Neural crest cell (in vitro differentiated cells): Measurements from ENCODE around the gene CACNA2D3. TPM values are rescaled to one million over a fixed set of nuclear protein-coding genes. Genes with fewer than 3 reads are reported as not detected.

Experiments used
- DNase-seq: peaks from one replicate; pipeline ENCODE4 v3.0.0; 2021; ENCODE audit warnings: low read depth, mixed read lengths, low spot score
- H3K27ac Mint-ChIP-seq: one replicate; pipeline ENCODE4 v1.8.0; 2021; ENCODE audit warnings: mild to moderate bottlenecking, mixed read lengths; ENCODE audit not compliant: unreplicated experiment
- H3K27me3 Mint-ChIP-seq: 2 replicates; pipeline ENCODE4 v1.8.0; 2021; ENCODE audit warnings: low read depth, mild to moderate bottlenecking, mixed read lengths
- H3K36me3 Mint-ChIP-seq: 2 replicates; pipeline ENCODE4 v1.8.0; 2021; ENCODE audit warnings: low read depth, mild to moderate bottlenecking, mixed read lengths
- H3K4me1 Mint-ChIP-seq: 2 replicates; pipeline ENCODE4 v1.8.0; 2021; ENCODE audit warnings: mixed read lengths
- H3K4me3 Mint-ChIP-seq: one replicate; pipeline ENCODE4 v1.8.0; 2021; ENCODE audit warnings: mild to moderate bottlenecking, mixed read lengths
- H3K9me3 Mint-ChIP-seq: 2 replicates; pipeline ENCODE4 v1.8.0; 2021; ENCODE audit warnings: mixed read lengths
- total RNA-seq: library from RNA; stranded (reverse); gene quantifications from 2 replicates; pipeline ENCODE4 v1.2.1, GENCODE V29; 2021
- TF ChIP-seq, protein P1 (sequence below): fragments of 200-600 bp; sonication (generic); conservative IDR thresholded peaks from 2 replicates; pipeline ENCODE4 v1.5.0; 2021; ENCODE audit warnings: antibody characterized with exemption, mild to moderate bottlenecking

The CACNA2D3 gene
- total RNA-seq, 1 donor from 2014 or later, result 0.82 TPM

GRCh38 chr3:54564374-54564925, 442.1 kb downstream of the CACNA2D3 start:
- Mint-ChIP-seq H3K27me3 (no peaks in the 10 kb centered on the region), H3K27ac (no peak overlapping the region), H3K36me3 (no peaks in the 10 kb centered on the region)

GRCh38 chr3:54565956-54566355, 443.6 kb downstream of the CACNA2D3 start:
- TF ChIP-seq, protein P1, sequence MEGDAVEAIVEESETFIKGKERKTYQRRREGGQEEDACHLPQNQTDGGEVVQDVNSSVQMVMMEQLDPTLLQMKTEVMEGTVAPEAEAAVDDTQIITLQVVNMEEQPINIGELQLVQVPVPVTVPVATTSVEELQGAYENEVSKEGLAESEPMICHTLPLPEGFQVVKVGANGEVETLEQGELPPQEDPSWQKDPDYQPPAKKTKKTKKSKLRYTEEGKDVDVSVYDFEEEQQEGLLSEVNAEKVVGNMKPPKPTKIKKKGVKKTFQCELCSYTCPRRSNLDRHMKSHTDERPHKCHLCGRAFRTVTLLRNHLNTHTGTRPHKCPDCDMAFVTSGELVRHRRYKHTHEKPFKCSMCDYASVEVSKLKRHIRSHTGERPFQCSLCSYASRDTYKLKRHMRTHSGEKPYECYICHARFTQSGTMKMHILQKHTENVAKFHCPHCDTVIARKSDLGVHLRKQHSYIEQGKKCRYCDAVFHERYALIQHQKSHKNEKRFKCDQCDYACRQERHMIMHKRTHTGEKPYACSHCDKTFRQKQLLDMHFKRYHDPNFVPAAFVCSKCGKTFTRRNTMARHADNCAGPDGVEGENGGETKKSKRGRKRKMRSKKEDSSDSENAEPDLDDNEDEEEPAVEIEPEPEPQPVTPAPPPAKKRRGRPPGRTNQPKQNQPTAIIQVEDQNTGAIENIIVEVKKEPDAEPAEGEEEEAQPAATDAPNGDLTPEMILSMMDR, result no peak
- Mint-ChIP-seq H3K36me3 (no peaks in the 10 kb centered on the region), H3K4me1 (no peaks in the 10 kb centered on the region), H3K27me3 (no peaks in the 10 kb centered on the region), H3K27ac (no peak overlapping the region), H3K4me3 (no peak overlapping the region), H3K9me3 (peaks cover 3% of the 10 kb centered on the region)
- no peak for DNase-seq

More at GRCh38 chr3:54564374-54564925, 442.1 kb downstream of the CACNA2D3 start:
- Mint-ChIP-seq H3K4me1 (no peaks in the 10 kb centered on the region), H3K9me3 (peaks cover 8% of the 10 kb centered on the region), H3K4me3 (no peak overlapping the region)
- TF ChIP-seq, protein P1, result no peak
- no peak for DNase-seq

- H3K4me1 Mint-ChIP-seq, result no peaks in the 10 kb centered on the region
Measured at GRCh38 chr3:54567949-54568348, 445.6 kb downstream of the CACNA2D3 start.

DNA sequence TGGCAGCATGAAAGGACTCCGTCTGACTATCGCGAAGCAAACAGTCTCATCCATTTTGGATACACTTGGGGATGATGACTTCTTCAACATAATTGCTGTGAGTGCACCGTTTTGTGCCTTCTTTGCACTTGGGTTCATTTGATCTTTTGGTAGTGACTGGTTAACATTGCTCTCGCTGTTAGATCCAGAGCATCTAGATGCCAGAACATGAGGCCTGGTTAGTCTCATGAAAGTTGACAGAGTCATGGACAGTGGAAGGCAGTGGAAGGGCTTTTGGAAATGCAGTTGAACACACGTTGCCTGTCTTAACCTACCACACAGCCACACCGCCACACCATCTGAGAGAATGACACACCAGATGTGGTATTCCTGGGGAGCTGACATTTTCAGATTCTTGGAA, 447.7 kb downstream of the CACNA2D3 start:
- TF ChIP-seq, protein P1, result no peak
- no peaks in the 10 kb centered on the region for H3K4me1 Mint-ChIP-seq
- no peak overlapping the region for H3K4me3 Mint-ChIP-seq
- no peak for DNase-seq
- H3K9me3 Mint-ChIP-seq, result peaks cover 3% of the 10 kb centered on the region
- no peak overlapping the region for H3K27ac Mint-ChIP-seq
- no peaks in the 10 kb centered on the region for H3K27me3 Mint-ChIP-seq
- no peaks in the 10 kb centered on the region for H3K36me3 Mint-ChIP-seq

More at GRCh38 chr3:54567949-54568348, 445.6 kb downstream of the CACNA2D3 start:
- Mint-ChIP-seq H3K27me3 (no peaks in the 10 kb centered on the region), H3K9me3 (peaks cover 3% of the 10 kb centered on the region), H3K36me3 (no peaks in the 10 kb centered on the region), H3K27ac (no peak overlapping the region), H3K4me3 (no peak overlapping the region)
- DNase-seq, result no peak
- TF ChIP-seq, protein P1, result no peak

DNA sequence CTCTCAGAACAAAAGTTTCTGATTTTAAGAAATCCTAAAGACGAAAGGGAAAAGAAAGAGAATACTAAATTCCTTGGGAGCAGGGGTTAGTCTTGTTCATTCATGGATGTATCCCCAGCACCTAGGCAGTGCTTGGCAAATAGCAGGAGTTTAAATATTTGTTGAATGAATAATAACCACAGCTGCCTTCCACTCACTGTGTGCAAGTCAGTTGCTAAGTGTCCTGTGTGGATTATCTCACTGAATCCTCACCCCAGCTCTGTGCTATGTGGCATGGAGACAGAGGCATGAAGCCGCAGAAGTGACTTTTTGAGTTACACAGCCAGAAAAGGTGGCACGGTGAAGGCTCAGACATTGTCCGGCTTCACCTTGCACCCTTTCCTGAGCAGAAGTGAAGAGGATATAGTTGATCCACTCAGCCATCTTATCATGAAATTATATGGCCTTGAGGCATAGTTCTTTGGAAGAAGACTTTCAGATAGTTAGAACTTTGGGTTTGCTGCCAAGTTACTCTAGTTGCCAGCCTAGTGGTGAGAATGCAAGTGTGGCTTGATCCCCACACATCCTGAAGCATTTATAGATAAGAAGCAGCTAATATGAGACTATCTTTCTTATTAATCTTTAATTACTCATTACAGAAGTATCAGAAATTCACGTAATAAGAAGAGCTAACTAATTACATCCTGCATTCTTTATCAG, 450.0 kb downstream of the CACNA2D3 start:
- TF ChIP-seq, protein P1, result no peak
- H3K4me3 Mint-ChIP-seq, result no peak overlapping the region
- H3K27ac Mint-ChIP-seq, result no peak overlapping the region
- H3K4me1 Mint-ChIP-seq, result no peaks in the 10 kb centered on the region
- no peak for DNase-seq
- peaks cover 2% of the 10 kb centered on the region for H3K27me3 Mint-ChIP-seq
- no peaks in the 10 kb centered on the region for H3K36me3 Mint-ChIP-seq
- H3K9me3 Mint-ChIP-seq, result no peaks in the 10 kb centered on the region
